Esophagus squamous epithelium (tissue), 5 donors: ENCODE data around the gene GALNT2. TPM values are rescaled to one million over a fixed set of nuclear protein-coding genes. Genes with fewer than 3 reads are reported as not detected.

ENCODE experiments used
- DNase-seq: peaks from one replicate; lab custom pipeline; 2025; lab: John Stamatoyannopoulos, UW
- H3K27ac ChIP-seq, 4 donors: fragments of 200-600 bp; sonication (generic); one replicate each; pipeline ENCODE4 v1.5.1; 2016 to 2019; ENCODE audit warnings: mild to moderate bottlenecking in 1 of 4
- H3K27me3 ChIP-seq, 4 donors: fragments of 200-600 bp; sonication (generic); 1 replicate in 3 of 4; 2 replicates in 1 of 4; pipeline versions ENCODE4 v1.5.1 to v1.6.0; 2017 to 2021; ENCODE audit warnings: antibody characterized with exemption in 1 of 4
- H3K36me3 ChIP-seq, 3 donors: fragments of 200-600 bp; sonication (generic); one replicate each; pipeline ENCODE4 v1.5.1; 2016 to 2019
- H3K4me1 ChIP-seq, 3 donors: fragments of 200-600 bp; sonication (generic); one replicate each; pipeline ENCODE4 v1.5.1; 2017 to 2019
- H3K4me3 ChIP-seq, 4 donors: fragments of 200-600 bp; sonication (generic); 1 replicate in 3 of 4; 2 replicates in 1 of 4; pipeline ENCODE4 v1.5.1; 2016 to 2019; ENCODE audit warnings: mild to moderate bottlenecking in 2 of 4, moderate library complexity in 1 of 4
- H3K9me3 ChIP-seq, 3 donors: fragments of 200-600 bp; sonication (generic); one replicate each; pipeline ENCODE4 v1.5.1; 2016 to 2019
- POLR2A ChIP-seq, 4 donors: fragments of 450-650 bp; IDR thresholded peaks; one replicate each; pipeline ENCODE4 v1.6.1; 2017; ENCODE audit warnings: antibody characterized with exemption in 4 of 4, mild to moderate bottlenecking in 4 of 4, moderate library complexity in 3 of 4
- WGBS, 2 donors: methylation state at CpG; one replicate each; pipeline ENCODE4 v1.1.5; 2018; 5-methylcytosine and 5-hydroxymethylcytosine counted together
- intact Hi-C: fragments of 100-400 bp; cut with DNase I; formaldehyde crosslinking; loops from one replicate; pipeline ENCODE4 v1.15.0; 2022
- total RNA-seq, 4 donors: library from RNA; depleted of rRNA; stranded (reverse); fragments of >200 nt; gene quantifications; one replicate each; pipeline ENCODE4 v1.1.0, GENCODE V29; 2016
- TF ChIP-seq, protein P1 (sequence below), 6 experiments: fragments of 450-650 bp in 4 of 6; fragments of 200-600 bp in 2 of 6; sonication (generic) in 2 of 6; IDR thresholded peaks; one replicate each; pipeline ENCODE4 v1.5.1; 2016 to 2019; ENCODE audit warnings: antibody characterized with exemption in 6 of 6, mild to moderate bottlenecking in 4 of 6, moderate library complexity in 4 of 6
- donor health status: DM: yes; HTN: yes; CAD: no.

The GALNT2 gene
- 10 to 100 TPM; 25.8 to 36.2 (median 31.0) TPM for total RNA-seq

GRCh38 chr1:230066466-230067404, at the start of gene GALNT2:
TSS of gene GALNT2 (plus strand) at chr1:230067238. CDS start at chr1:230067281, 43 bp downstream.
- peak; percentile 68 for DNase-seq
- intact Hi-C loops: no loop called here
- peak in 3 of 4 donors; percentile 76 to 94 (median 85) for TF ChIP-seq POLR2A (IDR thresholded peaks at IDR 0.05)
- TF ChIP-seq, protein P1, sequence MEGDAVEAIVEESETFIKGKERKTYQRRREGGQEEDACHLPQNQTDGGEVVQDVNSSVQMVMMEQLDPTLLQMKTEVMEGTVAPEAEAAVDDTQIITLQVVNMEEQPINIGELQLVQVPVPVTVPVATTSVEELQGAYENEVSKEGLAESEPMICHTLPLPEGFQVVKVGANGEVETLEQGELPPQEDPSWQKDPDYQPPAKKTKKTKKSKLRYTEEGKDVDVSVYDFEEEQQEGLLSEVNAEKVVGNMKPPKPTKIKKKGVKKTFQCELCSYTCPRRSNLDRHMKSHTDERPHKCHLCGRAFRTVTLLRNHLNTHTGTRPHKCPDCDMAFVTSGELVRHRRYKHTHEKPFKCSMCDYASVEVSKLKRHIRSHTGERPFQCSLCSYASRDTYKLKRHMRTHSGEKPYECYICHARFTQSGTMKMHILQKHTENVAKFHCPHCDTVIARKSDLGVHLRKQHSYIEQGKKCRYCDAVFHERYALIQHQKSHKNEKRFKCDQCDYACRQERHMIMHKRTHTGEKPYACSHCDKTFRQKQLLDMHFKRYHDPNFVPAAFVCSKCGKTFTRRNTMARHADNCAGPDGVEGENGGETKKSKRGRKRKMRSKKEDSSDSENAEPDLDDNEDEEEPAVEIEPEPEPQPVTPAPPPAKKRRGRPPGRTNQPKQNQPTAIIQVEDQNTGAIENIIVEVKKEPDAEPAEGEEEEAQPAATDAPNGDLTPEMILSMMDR (IDR thresholded peaks at IDR 0.05): no peak
- H3K4me1 ChIP-seq: peaks cover 12 to 48% (median 24%) of the 10 kb centered on the region in 3 donors
- WGBS, 2 donors: 0% methylated on average over 3 to 6 of the region's 104 CpGs
- H3K27me3 ChIP-seq: no peaks in the 10 kb centered on the region
- no peaks in the 10 kb centered on the region for H3K36me3 ChIP-seq
- H3K4me3 ChIP-seq: peak within 1 kb of the TSS; percentile 76 to 97 (median 90)
- no peaks in the 10 kb centered on the region for H3K9me3 ChIP-seq
- H3K27ac ChIP-seq: peak within 1 kb of the TSS; percentile 90 to 97 (median 96)

GRCh38 chr1:230020451-230020850, 46.6 kb upstream of the GALNT2 start:
- H3K4me1 ChIP-seq: no peaks in the 10 kb centered on the region
- TF ChIP-seq, protein P1 (IDR thresholded peaks at IDR 0.05): no peak
- no peak for TF ChIP-seq POLR2A (IDR thresholded peaks at IDR 0.05)
- intact Hi-C loops: no loop called here
- WGBS, 2 donors: 88 to 93% methylated on average over 3 of the region's 3 CpGs
- H3K27ac ChIP-seq: no peak overlapping the region
- no peaks in the 10 kb centered on the region for H3K36me3 ChIP-seq
- H3K4me3 ChIP-seq: no peak overlapping the region
- DNase-seq: no peak
- no peaks in the 10 kb centered on the region for H3K9me3 ChIP-seq
- no peaks in the 10 kb centered on the region for H3K27me3 ChIP-seq

DNA sequence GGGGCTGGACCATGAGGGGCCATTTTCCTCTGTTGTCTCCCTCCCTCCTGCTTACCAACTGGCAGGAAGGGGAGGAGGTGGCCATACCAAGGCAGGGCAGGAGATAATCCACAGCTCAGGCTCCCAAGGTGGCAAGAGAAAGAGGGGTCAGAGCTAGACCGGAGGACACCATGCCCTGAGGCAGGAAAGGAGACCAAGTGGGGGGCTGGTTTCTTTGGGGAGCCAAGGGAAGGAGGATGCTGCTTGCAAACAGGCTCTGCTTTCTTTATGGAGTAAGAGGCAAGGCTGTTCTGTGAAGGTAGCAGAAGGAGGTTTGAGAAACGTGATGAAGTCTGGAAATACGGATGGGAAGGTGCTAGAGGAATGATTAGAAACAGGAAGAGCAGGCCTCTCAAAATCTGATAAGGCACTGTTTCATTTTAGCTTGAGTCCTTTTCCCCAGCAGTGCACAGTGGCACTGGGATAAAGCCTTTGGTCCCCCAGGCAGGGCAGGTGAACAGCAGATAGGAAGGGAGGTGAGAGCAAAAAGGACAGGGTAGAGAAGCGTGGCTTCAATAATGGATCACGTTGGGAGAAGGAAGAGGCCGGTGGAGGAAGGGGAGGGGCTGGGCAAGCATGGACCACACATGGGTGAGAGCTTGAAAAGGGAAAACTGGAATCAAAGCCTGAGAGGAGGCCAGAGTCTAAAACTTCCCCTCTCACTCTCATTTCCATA, 44.2 kb upstream of the GALNT2 start:
- no peak for TF ChIP-seq POLR2A (IDR thresholded peaks at IDR 0.05)
- TF ChIP-seq, protein P1 (IDR thresholded peaks at IDR 0.05): no peak
- H3K36me3 ChIP-seq: no peaks in the 10 kb centered on the region
- WGBS, 2 donors: 70% methylated on average over 6 of the region's 6 CpGs
- H3K27ac ChIP-seq: no peak overlapping the region
- DNase-seq: no peak
- peaks cover 0 to 8% (median 0%) of the 10 kb centered on the region in 3 donors for H3K9me3 ChIP-seq
- intact Hi-C loops: no loop called here
- no peak overlapping the region for H3K4me3 ChIP-seq
- no peaks in the 10 kb centered on the region for H3K4me1 ChIP-seq
- no peaks in the 10 kb centered on the region for H3K27me3 ChIP-seq

DNA sequence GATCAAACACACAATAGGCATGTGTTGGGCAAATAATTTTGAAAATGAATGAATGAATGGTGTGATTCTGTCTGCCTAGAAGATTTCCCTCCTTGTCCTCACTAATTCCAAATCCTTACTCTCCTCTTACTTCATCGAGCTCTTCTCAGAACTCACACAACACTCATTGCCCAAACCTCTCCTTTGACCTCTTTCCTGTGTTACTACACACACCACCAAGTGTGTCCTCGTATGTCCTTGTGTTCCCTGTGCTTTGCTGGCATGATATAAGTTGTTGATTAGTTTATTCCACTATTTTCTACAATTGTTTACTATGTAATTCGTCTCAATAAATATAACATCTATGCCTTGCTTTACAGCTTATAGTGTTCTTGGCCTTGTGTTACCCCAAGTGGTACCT, 41.4 kb upstream of the GALNT2 start:
- H3K4me3 ChIP-seq: no peak overlapping the region
- WGBS, 2 donors: 69 to 83% methylated on average over 3 of the region's 3 CpGs
- peaks cover 0 to 8% (median 0%) of the 10 kb centered on the region in 3 donors for H3K9me3 ChIP-seq
- no peak for TF ChIP-seq POLR2A (IDR thresholded peaks at IDR 0.05)
- TF ChIP-seq, protein P1 (IDR thresholded peaks at IDR 0.05): no peak
- no peaks in the 10 kb centered on the region for H3K27me3 ChIP-seq
- no peaks in the 10 kb centered on the region for H3K36me3 ChIP-seq
- no peaks in the 10 kb centered on the region for H3K4me1 ChIP-seq
- no peak overlapping the region for H3K27ac ChIP-seq
- DNase-seq: no peak
- intact Hi-C loops: no loop called here
